BLaER1 treated with 17β-estradiol and CSF1 and Interleukin-3, amounts not matched to agents 10 nM and 100 nM (cell line): Measurements from ENCODE around the gene AVL9.
A peak's percentile ranks its signal among the peaks of the same experiment; 100 is the strongest.

Source experiments
- H3K27ac ChIP-seq, 11 experiments: shearing (Covaris generic); formaldehyde crosslinking; 2 replicates each; pipeline ENCODE4 v1.8.1; 2022
- H3K27me3 ChIP-seq, 11 experiments: shearing (Covaris generic); formaldehyde crosslinking; 2 replicates each; pipeline ENCODE4 v1.8.1; 2022
- H3K36me3 ChIP-seq, 11 experiments: shearing (Covaris generic); formaldehyde crosslinking; 2 replicates each; pipeline ENCODE4 v1.8.1; 2022
- H3K4me1 ChIP-seq, 10 experiments: shearing (Covaris generic); formaldehyde crosslinking; 2 replicates each; pipeline ENCODE4 v1.8.1; 2022
- H3K4me2 ChIP-seq, 11 experiments: shearing (Covaris generic); formaldehyde crosslinking; 2 replicates each; pipeline ENCODE4 v1.8.1; 2022
- H3K4me3 ChIP-seq, 10 experiments: shearing (Covaris generic); formaldehyde crosslinking; 2 replicates each; pipeline ENCODE4 v1.8.1; 2022
- H3K9ac ChIP-seq, 11 experiments: shearing (Covaris generic); formaldehyde crosslinking; 2 replicates each; pipeline ENCODE4 v1.8.1; 2022
- H3K9me3 ChIP-seq, 11 experiments: shearing (Covaris generic); formaldehyde crosslinking; replicated peaks in 1 of 11; 2 replicates each; pipeline ENCODE4 v1.8.1; 2022
- H4K20me1 ChIP-seq, 11 experiments: shearing (Covaris generic); formaldehyde crosslinking; 2 replicates each; pipeline ENCODE4 v1.8.1; 2022
- Cebpa-rat ChIP-seq, 11 experiments: shearing (Covaris generic); IDR thresholded peaks; 2 replicates each; pipeline ENCODE4 v1.8.1; 2022

The AVL9 gene

DNA sequence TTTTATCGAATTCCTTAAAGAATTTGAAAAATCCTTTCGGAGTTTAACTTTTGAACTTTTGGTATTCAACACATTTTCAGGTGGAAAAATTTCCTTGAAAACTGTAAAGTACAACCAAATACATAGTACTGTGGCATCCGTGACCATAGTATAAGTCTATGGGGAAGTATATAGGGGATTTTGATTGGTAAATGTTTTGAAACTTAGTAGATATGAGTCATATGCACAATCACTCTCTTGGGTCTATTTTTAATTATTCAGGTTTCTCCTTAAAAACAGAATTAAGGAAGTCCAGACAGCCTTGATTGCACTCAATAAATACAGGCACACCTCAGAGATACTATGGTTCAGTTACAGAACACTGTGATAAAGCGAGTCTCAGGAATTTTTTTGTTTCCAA lies 64.2 kb downstream of the AVL9 start:
- Histone ChIP-seq H3K9ac (no peak overlapping the region), H3K4me1 (peaks cover 2 to 15% (median 7%) of the 10 kb centered on the region in 10 experiments; a peak in 18 of 20 replicates), H3K4me2 (0 out of 22 replicates have a peak overlapping the region, but pooled peaks of 1 of the 11 experiments have one; percentile 15), H3K27ac (peak overlapping the region in 2 of 11 experiments; percentile 35 to 57; a peak in 4 of 22 replicates), H3K9me3 (peaks cover 0 to 7% (median 0%) of the 10 kb centered on the region in 11 experiments; a peak in 1 of 22 replicates), H4K20me1 (peaks cover 0 to 44% (median 0%) of the 10 kb centered on the region in 11 experiments; a peak in 7 of 22 replicates), H3K27me3 (no peaks in the 10 kb centered on the region), H3K36me3 (peaks cover 73 to 94% (median 78%) of the 10 kb centered on the region in 11 experiments), H3K4me3 (no peak overlapping the region)
- no peak for TF ChIP-seq Cebpa-rat (IDR thresholded peaks at IDR 0.05)

DNA sequence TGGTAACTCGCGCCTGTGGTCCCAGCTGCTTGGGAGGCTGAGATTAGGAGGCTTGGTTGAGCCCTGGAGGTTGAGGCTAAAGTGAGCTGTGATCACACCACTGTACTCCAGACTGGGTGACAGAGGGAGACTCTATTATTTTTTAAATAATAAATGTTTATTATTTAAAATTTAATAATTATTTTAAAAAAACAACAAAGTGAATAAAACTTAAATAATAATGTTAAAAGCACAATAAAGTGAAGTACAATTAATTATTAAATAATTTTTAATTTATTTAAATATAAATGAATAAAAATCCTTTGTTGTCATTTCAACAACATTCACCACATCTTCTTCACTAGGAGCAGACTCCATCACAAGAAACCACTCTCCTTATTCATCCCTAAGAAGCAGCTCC lies 64.8 kb downstream of the AVL9 start:
- no peak for TF ChIP-seq Cebpa-rat (IDR thresholded peaks at IDR 0.05)
- no peak overlapping the region for H3K4me3 ChIP-seq
- H3K36me3 ChIP-seq: peaks cover 67 to 92% (median 76%) of the 10 kb centered on the region in 11 experiments
- peaks cover 0 to 7% (median 0%) of the 10 kb centered on the region in 11 experiments; a peak in 1 of 22 replicates for H3K9me3 ChIP-seq
- H3K4me1 ChIP-seq: peaks cover 8 to 21% (median 12%) of the 10 kb centered on the region in 10 experiments; a peak in 18 of 20 replicates
- H3K9ac ChIP-seq: no peak overlapping the region
- H3K27me3 ChIP-seq: no peaks in the 10 kb centered on the region
- peak overlapping the region in 2 of 11 experiments; percentile 40 to 47; a peak in 2 of 22 replicates for H3K27ac ChIP-seq
- no peak overlapping the region for H3K4me2 ChIP-seq
- peaks cover 0 to 50% (median 0%) of the 10 kb centered on the region in 11 experiments; a peak in 7 of 22 replicates for H4K20me1 ChIP-seq

DNA sequence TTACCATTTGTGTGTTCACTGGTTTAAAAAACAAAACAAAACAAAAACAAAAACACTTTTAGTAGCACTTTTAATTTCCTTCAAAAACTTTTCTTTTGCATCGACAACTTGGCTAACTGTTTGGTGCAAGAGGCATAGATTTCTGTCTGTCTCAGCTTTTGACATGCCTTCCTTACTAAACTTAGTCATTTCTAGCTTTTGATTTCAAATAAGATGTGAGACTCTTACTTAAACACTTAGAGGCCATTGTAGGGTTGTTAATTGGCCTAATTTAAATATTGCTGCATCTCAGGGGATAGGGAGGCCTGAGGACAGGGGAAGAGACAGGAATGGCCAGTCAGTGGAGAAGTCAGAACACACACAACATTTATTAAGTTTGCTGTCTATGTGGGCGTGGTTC lies 66.3 kb downstream of the AVL9 start:
- Histone ChIP-seq H3K27ac (no peak overlapping the region), H3K4me1 (peaks cover 8 to 21% (median 13%) of the 10 kb centered on the region in 10 experiments; a peak in 18 of 20 replicates), H3K4me2 (no peak overlapping the region), H3K9ac (no peak overlapping the region), H3K9me3 (peaks cover 0 to 7% (median 0%) of the 10 kb centered on the region in 11 experiments; a peak in 1 of 22 replicates), H3K4me3 (no peak overlapping the region), H3K27me3 (no peaks in the 10 kb centered on the region), H4K20me1 (peaks cover 0 to 54% (median 0%) of the 10 kb centered on the region in 11 experiments; a peak in 7 of 22 replicates), H3K36me3 (peaks cover 60 to 85% (median 71%) of the 10 kb centered on the region in 11 experiments)
- no peak for TF ChIP-seq Cebpa-rat (IDR thresholded peaks at IDR 0.05)

DNA sequence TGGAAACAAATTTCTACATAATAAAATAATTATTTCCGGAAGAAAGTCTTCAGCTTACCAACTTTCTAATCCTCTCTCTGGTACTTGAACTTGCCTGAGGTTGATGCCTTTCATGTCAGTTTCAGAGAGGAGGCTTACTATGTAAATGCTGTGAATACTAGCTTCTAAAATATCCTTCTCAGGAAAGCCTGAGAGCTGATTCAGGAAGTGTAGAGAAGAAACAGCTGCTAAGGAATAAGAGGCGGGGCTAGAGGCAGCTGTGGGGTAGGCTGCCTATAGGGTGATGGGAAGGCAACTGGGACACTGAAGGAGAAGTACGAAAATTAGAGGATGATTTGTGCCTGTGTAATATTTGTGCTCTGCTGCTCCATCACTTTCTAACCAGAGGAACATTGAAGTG lies 69.3 kb downstream of the AVL9 start:
- no peaks in the 10 kb centered on the region for H3K9me3 ChIP-seq
- H4K20me1 ChIP-seq: peaks cover 0 to 77% (median 0%) of the 10 kb centered on the region in 11 experiments; a peak in 8 of 22 replicates
- peaks cover 44 to 81% (median 60%) of the 10 kb centered on the region in 11 experiments for H3K36me3 ChIP-seq
- no peak overlapping the region for H3K9ac ChIP-seq
- no peak overlapping the region for H3K27ac ChIP-seq
- H3K4me2 ChIP-seq: peak overlapping the region in 8 of 11 experiments; percentile 17 to 44 (median 26); a peak in 12 of 22 replicates
- H3K4me1 ChIP-seq: peaks cover 8 to 15% (median 11%) of the 10 kb centered on the region in 10 experiments; a peak in 18 of 20 replicates
- no peak overlapping the region for H3K4me3 ChIP-seq
- no peak for TF ChIP-seq Cebpa-rat (IDR thresholded peaks at IDR 0.05)
- H3K27me3 ChIP-seq: no peaks in the 10 kb centered on the region

DNA sequence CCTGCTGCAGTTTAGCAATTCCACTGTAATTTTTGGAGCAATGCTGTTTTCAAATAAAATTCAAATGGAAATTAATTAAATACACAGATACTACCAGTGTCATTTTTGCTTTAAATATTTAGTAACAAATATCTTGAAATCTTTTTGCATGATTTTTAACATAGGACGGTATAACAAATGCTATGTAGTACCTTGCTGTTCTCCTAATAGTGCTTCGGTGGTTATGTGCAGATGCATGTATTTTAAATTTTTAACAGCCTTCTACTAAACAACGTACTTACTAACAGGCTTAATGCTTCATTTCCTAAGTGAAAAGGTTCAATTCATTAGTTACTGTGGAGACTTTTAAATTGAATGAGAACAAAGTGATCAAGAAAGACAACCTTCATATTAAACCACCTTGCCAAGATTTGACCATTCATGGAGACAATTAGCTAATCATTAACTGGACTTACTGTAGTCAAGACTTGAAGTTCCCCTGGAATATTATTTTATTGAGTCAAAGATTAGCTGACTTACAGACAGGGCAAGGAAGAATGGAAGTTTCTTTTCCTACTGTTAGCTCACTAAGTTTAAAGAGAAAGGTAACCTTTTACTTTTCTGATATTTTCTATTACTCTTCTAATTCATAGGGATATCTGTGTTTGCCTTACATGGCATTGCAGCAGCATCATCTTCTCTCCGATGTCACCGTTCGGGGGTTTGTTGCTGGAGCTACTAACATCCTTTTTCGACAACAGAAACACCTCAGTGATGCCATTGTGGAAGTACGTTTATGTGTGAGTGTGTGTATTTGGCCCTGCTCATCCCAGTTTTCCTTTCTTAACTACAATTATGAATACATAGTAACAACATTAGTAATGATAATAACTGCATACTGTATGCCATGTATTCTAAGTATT lies 74.3 kb downstream of the AVL9 start:
- no peak for TF ChIP-seq Cebpa-rat (IDR thresholded peaks at IDR 0.05)
- H3K4me2 ChIP-seq: no peak overlapping the region
- H3K27me3 ChIP-seq: no peaks in the 10 kb centered on the region
- H3K9me3 ChIP-seq: no peaks in the 10 kb centered on the region
- H3K4me3 ChIP-seq: no peak overlapping the region
- peaks cover 0 to 55% (median 0%) of the 10 kb centered on the region in 11 experiments; a peak in 8 of 22 replicates for H4K20me1 ChIP-seq
- no peak overlapping the region for H3K27ac ChIP-seq
- H3K9ac ChIP-seq: no peak overlapping the region
- H3K36me3 ChIP-seq: peaks cover 38 to 86% (median 61%) of the 10 kb centered on the region in 11 experiments
- peaks cover 3 to 10% (median 4%) of the 10 kb centered on the region in 10 experiments; a peak in 17 of 20 replicates for H3K4me1 ChIP-seq

DNA sequence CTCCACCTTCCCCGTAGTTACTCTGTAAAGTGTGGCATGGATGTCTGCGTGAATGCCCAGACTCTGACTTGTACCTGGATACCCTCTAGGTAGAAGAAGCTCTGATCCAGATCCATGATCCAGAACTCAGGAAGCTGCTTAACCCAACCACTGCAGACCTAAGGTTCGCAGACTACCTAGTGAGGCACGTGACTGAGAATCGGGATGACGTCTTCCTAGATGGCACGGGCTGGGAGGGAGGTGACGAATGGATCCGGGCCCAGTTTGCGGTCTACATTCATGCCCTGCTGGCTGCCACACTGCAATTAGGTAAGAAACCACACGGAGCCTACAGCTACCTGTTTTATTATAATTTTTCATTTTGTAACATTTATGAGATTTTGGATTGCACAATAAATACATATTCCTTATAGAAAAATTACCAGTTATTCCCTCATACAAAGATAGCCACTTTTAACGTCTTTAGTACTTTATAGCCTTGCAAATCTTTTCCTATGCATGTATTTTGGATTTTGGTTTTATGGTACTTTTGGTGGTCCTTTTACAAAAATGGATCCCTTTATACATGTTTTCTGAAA lies 77.9 kb downstream of the AVL9 start:
- TF ChIP-seq Cebpa-rat (IDR thresholded peaks at IDR 0.05): peak in 3 of 11 experiments; percentile 15 to 52 (median 26); a peak in 1 of 22 replicates
- Histone ChIP-seq H3K27me3 (no peaks in the 10 kb centered on the region), H3K36me3 (peaks cover 61 to 98% (median 77%) of the 10 kb centered on the region in 11 experiments), H3K9ac (no peak overlapping the region), H3K9me3 (no peaks in the 10 kb centered on the region), H3K4me2 (no peak overlapping the region), H3K27ac (no peak overlapping the region), H3K4me1 (peaks cover 0 to 10% (median 0%) of the 10 kb centered on the region in 10 experiments; a peak in 1 of 20 replicates), H3K4me3 (no peak overlapping the region), H4K20me1 (peaks cover 0 to 50% (median 0%) of the 10 kb centered on the region in 11 experiments; a peak in 3 of 22 replicates)

DNA sequence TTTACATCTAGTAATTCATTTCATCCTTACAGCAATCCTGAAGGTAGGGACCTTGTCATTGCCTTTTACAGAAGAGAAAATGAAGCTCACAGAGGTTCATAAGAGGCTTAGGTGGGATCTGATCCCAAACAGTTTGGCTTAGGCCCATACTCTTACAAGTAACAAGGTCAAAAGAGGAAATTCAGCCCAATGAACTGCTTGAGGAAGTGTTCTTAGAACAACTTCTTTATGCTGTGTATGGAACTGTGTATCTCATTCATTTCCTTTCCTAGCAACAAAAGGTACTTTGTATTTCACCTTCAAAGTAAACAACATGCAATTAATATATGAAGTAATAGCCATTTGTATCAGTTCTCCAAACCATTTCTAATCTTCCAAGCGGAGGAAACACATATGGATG lies 79.3 kb downstream of the AVL9 start:
- Histone ChIP-seq H3K27me3 (no peaks in the 10 kb centered on the region), H3K27ac (no peak overlapping the region), H3K4me1 (peaks cover 0 to 10% (median 0%) of the 10 kb centered on the region in 10 experiments; a peak in 1 of 20 replicates), H3K36me3 (peaks cover 65 to 95% (median 81%) of the 10 kb centered on the region in 11 experiments), H3K4me3 (no peak overlapping the region), H4K20me1 (peaks cover 0 to 37% (median 0%) of the 10 kb centered on the region in 11 experiments; a peak in 4 of 22 replicates), H3K9me3 (no peaks in the 10 kb centered on the region), H3K9ac (no peak overlapping the region), H3K4me2 (no peak overlapping the region)
- no peak for TF ChIP-seq Cebpa-rat (IDR thresholded peaks at IDR 0.05)

DNA sequence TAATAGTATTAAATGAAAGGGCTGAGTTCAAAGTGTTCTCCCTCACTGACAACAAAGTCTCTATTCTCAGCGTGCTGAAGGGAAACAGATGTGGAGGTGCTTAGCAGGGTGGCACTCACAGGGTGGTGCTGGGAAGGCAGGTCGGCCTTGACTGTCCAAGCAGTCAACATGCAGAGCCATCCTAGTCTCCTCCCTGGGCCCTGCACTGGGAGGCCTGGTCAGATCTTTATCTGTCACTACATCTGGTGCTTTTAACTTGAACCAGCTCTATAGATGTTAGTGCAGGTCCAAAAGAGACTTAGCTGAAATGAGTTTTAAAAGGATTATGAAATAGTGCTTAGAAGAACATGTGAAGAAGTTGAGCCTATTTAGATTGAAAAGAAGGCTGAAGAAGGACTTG lies 82.1 kb downstream of the AVL9 start:
- peaks cover 0 to 10% (median 0%) of the 10 kb centered on the region in 10 experiments; a peak in 1 of 20 replicates for H3K4me1 ChIP-seq
- no peak overlapping the region for H3K27ac ChIP-seq
- H3K27me3 ChIP-seq: no peaks in the 10 kb centered on the region
- peaks cover 0 to 33% (median 0%) of the 10 kb centered on the region in 11 experiments; a peak in 4 of 22 replicates for H4K20me1 ChIP-seq
- H3K4me3 ChIP-seq: no peak overlapping the region
- H3K4me2 ChIP-seq: no peak overlapping the region
- peaks cover 77 to 96% (median 92%) of the 10 kb centered on the region in 11 experiments for H3K36me3 ChIP-seq
- no peak overlapping the region for H3K9ac ChIP-seq
- H3K9me3 ChIP-seq: no peaks in the 10 kb centered on the region
- no peak for TF ChIP-seq Cebpa-rat (IDR thresholded peaks at IDR 0.05)
